HG02884 (cell line): Measurements from ENCODE around the gene TOP2B.
A peak's percentile ranks its signal among the peaks of the same experiment; 100 is the strongest.

ENCODE experiments used
- ATAC-seq: cut with Tn5 transposase; IDR thresholded peaks from one replicate; pipeline ENCODE4 v1.9.1; 2021; ENCODE audit warnings: mild to moderate bottlenecking, moderate library complexity; ENCODE audit not compliant: unreplicated experiment

The TOP2B gene

DNA sequence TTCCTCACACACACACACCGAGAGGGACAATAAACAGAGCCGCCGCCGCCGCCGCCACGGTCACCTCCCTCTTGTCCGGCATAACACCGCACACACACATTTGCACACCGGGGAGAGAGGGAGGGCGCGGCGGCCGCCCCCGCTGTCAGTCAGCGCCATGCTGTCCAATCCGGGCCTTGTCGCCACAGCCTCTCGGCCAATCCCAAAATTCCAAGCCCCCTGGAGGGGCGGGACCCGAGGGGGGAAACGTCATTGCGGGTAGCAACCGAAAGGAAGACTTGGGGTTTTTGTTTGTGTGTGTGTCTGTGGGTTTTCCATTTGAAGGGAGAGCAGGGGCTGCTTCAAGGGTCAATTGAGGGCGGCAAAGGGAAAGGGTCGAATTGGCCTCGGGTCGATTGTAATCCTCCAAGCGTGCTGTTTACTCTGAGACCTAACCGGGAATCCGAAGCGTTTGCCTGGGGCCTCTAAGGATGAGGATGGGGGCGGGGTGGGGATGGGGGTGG is at the start of gene TOP2B:
Gene TOP2B, minus strand, starts transcription at position 96 of the 503 bp plus-strand sequence. CDS start 610 bp downstream, outside the sequence.
- peak; percentile 81 for ATAC-seq

DNA sequence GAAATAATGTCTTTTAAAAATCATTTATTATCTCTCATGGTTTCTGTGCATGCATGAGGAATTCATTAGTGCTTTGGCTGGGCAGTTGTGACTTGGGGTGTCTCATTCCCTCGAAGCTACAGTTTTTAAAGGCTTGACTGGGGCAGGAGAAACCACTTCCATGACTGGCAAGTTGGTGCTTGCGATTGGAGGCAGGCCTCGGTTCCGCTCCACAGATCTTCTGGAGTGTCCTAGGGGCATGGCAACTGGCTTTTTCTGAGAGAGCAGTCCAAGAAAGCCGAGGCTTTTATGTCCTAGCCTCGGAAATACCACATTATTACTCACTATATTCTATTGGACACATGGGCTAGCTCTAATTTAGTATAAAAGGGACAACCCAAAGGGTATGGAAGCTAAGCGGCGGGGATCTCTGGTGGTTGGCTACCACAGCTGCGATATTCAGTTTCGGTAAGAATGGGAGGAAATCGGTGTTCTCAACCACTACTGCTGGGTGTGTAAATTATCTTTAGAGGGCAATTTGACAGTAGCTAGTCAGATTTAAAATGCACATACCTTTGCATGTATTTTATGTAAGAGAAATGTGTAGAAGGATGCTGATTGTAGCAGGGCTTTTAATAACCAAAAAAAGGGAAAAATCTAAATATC is 48.8 kb upstream of the TOP2B start:
- no peak for ATAC-seq

- no peak for ATAC-seq
These were observed 46.4 kb upstream of the TOP2B start for GRCh38 chr3:25711090-25711489.

DNA sequence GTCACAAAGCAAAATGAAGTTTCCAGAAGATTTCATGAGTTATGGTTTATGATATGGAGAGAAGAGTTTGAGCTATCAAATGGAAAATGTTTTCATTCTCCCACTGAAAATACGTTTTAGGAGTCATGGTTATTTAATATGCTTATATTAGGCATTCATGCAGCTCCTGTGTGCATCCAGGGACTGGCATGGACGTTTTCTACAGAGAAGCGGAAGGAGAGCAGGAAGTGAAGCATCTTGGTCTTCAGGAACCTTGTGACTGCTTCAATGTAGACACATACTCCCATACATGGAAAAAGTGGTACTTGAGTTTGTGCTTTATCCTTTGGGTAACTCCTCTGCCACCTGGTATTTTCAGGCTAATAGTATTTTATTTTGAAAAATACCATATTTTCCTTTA is 43.3 kb upstream of the TOP2B start:
- no peak for ATAC-seq

DNA sequence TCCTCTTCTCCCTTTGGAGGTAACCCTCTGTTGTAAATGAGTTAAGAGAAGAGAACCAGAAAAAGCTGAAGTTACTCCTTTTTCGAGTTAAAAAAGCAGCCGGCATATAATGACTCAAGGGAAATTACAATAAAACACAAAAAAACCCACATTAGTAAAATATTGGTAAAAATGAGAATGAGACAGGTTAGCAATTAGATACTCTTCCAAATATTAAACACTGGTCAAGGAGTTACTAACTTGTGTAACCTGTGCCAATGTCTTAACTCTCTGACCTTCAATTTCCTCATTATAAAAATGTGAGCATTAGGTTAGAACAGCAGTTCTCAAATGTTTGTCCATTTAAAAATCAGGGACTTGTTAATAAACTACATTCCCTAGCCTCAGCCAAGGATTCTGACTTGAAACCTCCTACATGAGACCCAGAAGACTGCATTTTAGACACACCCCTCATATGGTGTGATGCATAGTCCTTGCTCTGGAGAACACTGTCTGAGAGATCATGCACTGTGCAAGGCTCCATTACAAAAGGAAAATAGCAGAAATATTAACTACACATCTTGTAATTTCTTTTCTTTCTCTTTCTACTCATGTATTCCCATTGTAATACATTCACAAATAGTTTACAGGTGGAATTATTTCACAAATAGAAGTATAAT is 42.7 kb upstream of the TOP2B start:
- ATAC-seq, result no peak

GRCh38 chr3:25706213-25706612 is 41.5 kb upstream of the TOP2B start:
- ATAC-seq, result no peak

DNA sequence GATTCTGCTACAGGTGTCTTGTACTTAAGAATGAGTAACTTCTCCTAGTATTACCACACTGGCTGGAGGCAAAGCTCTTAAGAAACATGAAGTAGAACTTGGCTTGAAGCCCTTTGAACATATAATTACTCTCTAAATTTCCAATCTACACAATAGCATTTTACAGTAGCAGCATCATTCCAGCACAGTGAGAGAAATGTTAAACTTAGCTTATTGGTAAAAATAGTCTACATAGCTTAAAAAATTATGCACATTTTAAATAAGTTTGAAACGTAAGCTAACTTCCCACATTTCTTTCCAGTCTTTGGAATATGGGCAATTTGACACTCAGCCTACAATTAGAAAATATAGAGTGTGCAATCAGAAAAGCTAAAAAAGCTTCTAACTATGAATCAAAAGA is 32.8 kb upstream of the TOP2B start:
- no peak for ATAC-seq

DNA sequence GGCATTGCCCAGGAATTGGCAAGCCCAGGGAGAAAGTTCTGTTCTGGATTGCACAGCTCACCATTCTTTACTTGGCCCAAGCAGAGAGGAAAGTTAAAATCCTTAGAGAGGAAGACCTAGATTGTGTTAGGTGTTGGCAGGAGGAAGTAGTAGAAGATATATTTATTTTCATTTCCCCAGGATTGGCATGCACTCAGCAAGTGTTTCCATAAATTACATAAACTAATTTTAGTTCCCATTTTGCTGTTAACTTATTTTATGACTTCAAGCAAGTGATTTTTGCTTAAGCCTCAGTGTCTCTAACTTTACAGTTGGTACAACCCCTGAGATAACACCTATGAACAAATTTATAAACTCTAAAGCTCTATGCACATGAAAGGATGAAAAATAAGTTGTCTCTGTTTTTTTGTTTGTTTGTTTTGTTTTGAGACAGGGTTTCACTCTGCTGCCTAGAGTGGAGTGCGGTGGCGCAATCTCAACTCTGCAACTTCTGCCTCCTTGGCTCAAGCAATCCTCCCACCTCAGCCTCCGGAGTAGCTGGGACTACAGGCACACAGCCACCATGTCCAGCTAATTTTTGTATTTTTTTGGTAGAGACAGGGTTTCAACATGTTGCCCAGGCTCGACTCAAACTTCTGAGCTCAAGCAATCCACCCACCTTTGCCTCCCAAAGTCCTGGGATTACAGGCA is 31.2 kb upstream of the TOP2B start:
- ATAC-seq, result no peak

DNA sequence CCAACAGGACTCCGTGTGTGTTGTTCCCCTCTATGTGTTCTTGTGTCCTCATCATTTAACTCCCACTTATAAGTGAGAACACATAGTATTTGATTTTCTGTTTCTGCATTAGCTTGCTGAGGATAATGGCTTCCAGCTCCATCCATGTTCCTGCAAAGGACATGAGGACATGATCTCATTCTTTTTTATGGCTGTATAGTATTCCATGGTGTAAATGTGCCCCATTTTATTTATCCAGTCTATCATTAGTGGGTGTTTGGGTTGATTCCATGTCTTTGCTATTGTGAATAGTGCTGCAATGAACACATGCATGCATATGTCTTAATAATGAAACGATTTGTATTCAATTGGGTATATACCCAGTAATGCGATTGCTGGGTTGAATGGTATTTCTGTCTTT is 28.5 kb upstream of the TOP2B start:
- no peak for ATAC-seq

DNA sequence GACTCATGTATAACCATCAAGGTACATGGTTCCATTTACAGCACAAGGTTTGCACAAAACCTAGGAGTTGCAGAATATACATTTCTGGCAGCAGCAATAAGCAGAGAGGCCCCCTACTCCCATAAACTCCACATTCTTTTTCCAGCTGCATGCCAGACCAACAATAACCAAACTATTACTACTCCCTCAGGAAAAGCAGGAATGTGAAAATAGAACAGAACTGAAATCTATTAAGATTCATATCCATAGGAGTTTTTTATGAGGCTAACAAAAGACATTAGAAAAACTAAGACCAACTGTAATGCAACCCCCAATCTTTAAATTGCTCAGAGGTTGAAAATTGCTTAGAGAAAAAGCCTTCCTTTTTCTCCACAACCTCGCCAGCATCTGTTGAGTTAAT is 27.6 kb upstream of the TOP2B start:
- ATAC-seq, result no peak

- no peak for ATAC-seq
These were observed 26.2 kb upstream of the TOP2B start for GRCh38 chr3:25690768-25691533.

DNA sequence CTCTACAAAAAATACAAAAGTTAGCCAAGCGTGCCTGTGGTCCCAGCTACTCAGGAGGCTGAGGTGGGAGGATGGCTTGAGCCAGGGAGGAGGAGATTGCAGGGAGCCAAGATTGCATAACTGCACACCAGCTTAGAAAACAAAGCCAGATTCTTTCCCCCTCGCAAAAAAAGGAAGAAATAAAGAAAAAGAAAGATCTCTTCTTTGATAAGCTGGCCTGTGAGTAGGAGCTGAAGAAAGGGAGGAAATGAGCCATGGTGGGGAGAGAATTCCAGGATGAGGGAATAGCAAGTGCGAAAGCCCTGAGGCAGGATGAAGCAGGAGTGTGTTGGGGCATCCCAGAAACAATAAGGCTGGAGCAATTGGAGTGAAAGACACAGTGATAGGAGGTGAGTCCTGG is 24.5 kb upstream of the TOP2B start:
- no peak for ATAC-seq

DNA sequence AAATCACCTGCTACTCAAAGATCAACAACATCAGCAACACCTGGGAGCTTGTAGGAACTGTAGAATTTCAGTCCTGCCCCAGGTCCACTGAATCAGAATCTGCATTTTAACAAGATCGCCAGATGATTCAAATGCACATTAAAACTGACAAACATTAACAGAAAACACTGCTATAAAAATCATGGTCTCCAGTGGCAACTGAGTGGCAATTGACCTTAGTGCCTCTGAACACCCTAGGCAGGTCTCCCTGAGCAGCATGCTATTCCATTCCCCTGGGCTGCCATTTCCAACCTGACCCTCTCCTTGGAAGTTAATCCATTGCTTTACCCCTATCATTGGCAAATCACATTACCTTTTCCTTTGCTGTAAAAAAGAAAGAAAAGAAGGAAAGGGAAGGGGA is 23.0 kb upstream of the TOP2B start:
- ATAC-seq, result no peak

DNA sequence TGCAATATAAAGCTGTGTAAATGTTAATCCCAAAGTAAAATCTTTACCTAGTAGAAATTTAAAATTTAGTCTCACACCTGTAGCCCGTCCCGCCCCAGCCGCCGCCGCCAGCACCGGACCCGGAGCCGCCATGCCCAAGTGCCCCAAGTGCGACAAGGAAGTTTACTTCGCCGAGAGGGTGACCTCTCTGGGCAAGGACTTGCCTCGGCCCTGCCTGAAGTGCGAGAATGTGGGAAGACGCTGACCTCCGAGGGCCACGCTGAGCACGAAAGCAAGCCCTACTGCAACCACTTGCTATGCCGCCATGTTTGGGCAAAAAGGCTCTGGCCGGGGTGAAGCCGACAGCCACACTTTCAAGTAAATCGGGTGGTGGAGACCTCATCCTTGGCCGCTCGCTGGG is 22.1 kb upstream of the TOP2B start:
- no peak for ATAC-seq

GRCh38 chr3:25683882-25684281 is 19.2 kb upstream of the TOP2B start:
- no peak for ATAC-seq

GRCh38 chr3:25683410-25683809 is 18.7 kb upstream of the TOP2B start:
- ATAC-seq, result no peak

DNA sequence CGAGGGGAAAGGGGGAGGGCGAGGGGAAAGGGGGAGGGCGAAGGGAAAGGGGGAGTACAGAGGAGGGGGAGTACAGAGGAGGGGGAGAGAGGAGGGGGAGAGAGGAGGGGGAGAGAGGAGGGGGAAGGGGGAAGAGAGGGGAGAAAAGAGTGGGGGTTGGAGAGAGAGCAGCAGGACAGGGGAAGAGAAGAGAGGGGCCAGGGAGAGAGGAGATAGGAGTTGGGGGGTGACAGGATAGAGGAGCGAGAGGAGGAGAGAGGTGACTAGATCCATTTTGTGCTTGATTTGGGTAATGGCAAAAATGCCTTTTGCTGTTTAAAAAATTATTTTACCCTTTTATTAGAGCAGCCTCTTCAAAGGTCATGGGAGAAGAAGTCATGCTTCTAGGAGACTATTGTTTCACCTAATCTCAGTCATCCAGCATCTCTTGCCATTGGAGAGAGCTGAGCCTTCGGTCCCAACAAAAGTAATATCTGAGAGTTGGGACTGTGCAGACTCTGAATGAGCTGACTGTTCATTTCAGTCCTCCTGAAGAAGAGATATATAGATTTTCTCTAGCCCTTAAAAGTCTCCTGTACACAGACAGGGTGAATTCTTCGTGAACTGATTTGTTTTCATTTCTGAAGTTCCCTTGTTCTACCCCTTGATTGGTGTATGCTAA is 15.1 kb upstream of the TOP2B start:
- ATAC-seq, result no peak

DNA sequence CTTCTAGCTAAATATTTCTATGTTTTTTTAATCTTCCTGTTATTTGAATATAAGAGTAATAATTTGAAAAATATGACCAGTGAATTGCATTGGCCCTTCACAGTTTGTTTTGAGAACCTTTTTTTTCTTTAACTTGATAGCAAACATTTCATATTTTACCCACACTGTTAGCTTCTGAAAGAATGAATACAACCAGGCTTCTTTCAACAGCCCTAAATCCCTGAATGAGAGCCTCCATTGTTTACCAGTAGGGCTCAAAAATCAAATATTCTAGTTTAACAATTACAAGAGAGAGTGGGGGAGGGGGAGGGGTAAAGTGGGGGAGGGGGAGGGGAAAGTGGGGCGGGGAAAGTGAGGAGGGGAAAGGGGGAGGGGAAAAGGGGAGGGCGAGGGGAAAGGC is 14.5 kb upstream of the TOP2B start:
- ATAC-seq, result no peak

- no peak for ATAC-seq
These were observed 13.9 kb upstream of the TOP2B start for GRCh38 chr3:25678581-25678980.

GRCh38 chr3:25677121-25677520 is 12.4 kb upstream of the TOP2B start:
- no peak for ATAC-seq

- no peak for ATAC-seq
These were observed 10.0 kb upstream of the TOP2B start for GRCh38 chr3:25674670-25675069.
